ENCODE results near the gene FRMPD1.

Gene FRMPD1

GRCh38 chr9:37636511-37637448 lies 14.0 kb upstream of the FRMPD1 start:
- no peak for DNase-seq

GRCh38 chr9:37639109-37639762 lies 11.5 kb upstream of the FRMPD1 start:
- no peak for DNase-seq

- no peak for DNase-seq
Measured at GRCh38 chr9:37639841-37640240, 10.9 kb upstream of the FRMPD1 start.

GRCh38 chr9:37640246-37640645 lies 10.5 kb upstream of the FRMPD1 start:
- DNase-seq = no peak

- no peak for DNase-seq
Measured at GRCh38 chr9:37641331-37641730, 9.4 kb upstream of the FRMPD1 start.

- no peak for DNase-seq
Measured at GRCh38 chr9:37643214-37643613, 7.5 kb upstream of the FRMPD1 start.

- no peak for DNase-seq
Measured at GRCh38 chr9:37645903-37646506, 4.7 kb upstream of the FRMPD1 start.

GRCh38 chr9:37650299-37650872 lies 368 bp upstream of the FRMPD1 start:
- no peak for DNase-seq

GRCh38 chr9:37652261-37652660 lies 1.5 kb downstream of the FRMPD1 start:
- DNase-seq = no peak

- no peak for DNase-seq
Measured at GRCh38 chr9:37653385-37653784, 2.6 kb downstream of the FRMPD1 start.

- no peak for DNase-seq
Measured at GRCh38 chr9:37656936-37657335, 6.2 kb downstream of the FRMPD1 start.

- DNase-seq = no peak
Measured at GRCh38 chr9:37660691-37661090, 9.9 kb downstream of the FRMPD1 start.

GRCh38 chr9:37663926-37664325 lies 13.2 kb downstream of the FRMPD1 start:
- DNase-seq = no peak

GRCh38 chr9:37667706-37668105 lies 17.0 kb downstream of the FRMPD1 start:
- no peak for DNase-seq

- no peak for DNase-seq
Measured at GRCh38 chr9:37668116-37668601, 17.4 kb downstream of the FRMPD1 start.

- no peak for DNase-seq
Measured at GRCh38 chr9:37669232-37669631, 18.5 kb downstream of the FRMPD1 start.

- no peak for DNase-seq
Measured at GRCh38 chr9:37675661-37676060, 24.9 kb downstream of the FRMPD1 start.

- DNase-seq = no peak
Measured at GRCh38 chr9:37676411-37676830, 25.7 kb downstream of the FRMPD1 start.

- no peak for DNase-seq
Measured at GRCh38 chr9:37677435-37677834, 26.7 kb downstream of the FRMPD1 start.

- no peak for DNase-seq
Measured at GRCh38 chr9:37678789-37679273, 28.1 kb downstream of the FRMPD1 start.

GRCh38 chr9:37679649-37680402 lies 29.1 kb downstream of the FRMPD1 start:
- no peak for DNase-seq

- DNase-seq = no peak
Measured at GRCh38 chr9:37682951-37683350, 32.2 kb downstream of the FRMPD1 start.

Data from SHP77 treated with DMSO at 0.1 percent for 48 hours (cell line).